Cardiac fibroblast (primary cell): ENCODE measurements around the gene TAAR5.
"Not testable (repeated sequence)": the region's sequence is repeated elsewhere in the genome, so short reads cannot be mapped to it uniquely, and the experiment has no call there.

Source experiments
- DNase-seq, 2 donors: peaks; one replicate each; pipeline versions ENCODE4 v3.0.0 to v3.0.0-alpha.2; 2010; ENCODE audit warnings: low read depth in 2 of 2
- H3K4me3 ChIP-seq, 2 donors: replicated peaks in 1 of 2; 1 replicate in 1 of 2; 2 replicates in 1 of 2; pipeline ENCODE4 v1.5.1; 2011; ENCODE audit warnings: low read depth in 2 of 2, low read length in 2 of 2, mild to moderate bottlenecking in 2 of 2, moderate library complexity in 1 of 2
- TF ChIP-seq, protein P1 (sequence below): IDR thresholded peaks from one replicate; pipeline ENCODE4 v1.5.1; 2011; ENCODE audit warnings: low read depth, mild to moderate bottlenecking, low read length, inconsistent platforms

The TAAR5 gene

GRCh38 chr6:132570221-132570777, 19.2 kb downstream of the TAAR5 start, which contains the start of gene TAAR6:
Gene TAAR6 (plus strand): TSS chr6:132570322. CDS start chr6:132570322, 0 bp downstream.
- no peak within 1 kb of the TSS for H3K4me3 ChIP-seq
- TF ChIP-seq, protein P1, sequence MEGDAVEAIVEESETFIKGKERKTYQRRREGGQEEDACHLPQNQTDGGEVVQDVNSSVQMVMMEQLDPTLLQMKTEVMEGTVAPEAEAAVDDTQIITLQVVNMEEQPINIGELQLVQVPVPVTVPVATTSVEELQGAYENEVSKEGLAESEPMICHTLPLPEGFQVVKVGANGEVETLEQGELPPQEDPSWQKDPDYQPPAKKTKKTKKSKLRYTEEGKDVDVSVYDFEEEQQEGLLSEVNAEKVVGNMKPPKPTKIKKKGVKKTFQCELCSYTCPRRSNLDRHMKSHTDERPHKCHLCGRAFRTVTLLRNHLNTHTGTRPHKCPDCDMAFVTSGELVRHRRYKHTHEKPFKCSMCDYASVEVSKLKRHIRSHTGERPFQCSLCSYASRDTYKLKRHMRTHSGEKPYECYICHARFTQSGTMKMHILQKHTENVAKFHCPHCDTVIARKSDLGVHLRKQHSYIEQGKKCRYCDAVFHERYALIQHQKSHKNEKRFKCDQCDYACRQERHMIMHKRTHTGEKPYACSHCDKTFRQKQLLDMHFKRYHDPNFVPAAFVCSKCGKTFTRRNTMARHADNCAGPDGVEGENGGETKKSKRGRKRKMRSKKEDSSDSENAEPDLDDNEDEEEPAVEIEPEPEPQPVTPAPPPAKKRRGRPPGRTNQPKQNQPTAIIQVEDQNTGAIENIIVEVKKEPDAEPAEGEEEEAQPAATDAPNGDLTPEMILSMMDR: no peak
- no peak for DNase-seq

GRCh38 chr6:132569170-132569569, 20.4 kb downstream of the TAAR5 start:
- TF ChIP-seq, protein P1: no peak
- DNase-seq: no peak
- H3K4me3 ChIP-seq: no peak overlapping the region

DNA sequence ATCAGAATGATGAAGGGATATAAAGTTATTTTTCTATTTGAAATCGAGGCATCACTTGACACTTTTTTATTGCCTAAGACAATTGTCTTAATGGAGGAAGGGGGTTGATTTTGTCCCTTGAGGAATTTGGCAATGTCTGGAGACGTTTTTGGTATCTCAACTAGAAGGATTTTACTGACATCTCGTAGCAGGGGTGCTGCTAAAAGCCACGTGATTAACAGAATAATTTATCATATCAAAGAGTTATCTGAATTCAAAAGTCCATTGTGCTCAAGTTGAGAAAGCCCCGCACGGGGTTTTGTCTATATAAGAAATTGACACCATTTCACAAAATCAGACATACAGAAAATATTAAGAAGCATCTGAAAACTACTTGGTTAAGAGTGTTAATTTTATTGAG, 20.9 kb downstream of the TAAR5 start:
- TF ChIP-seq, protein P1: no peak
- DNase-seq: no peak
- no peak overlapping the region for H3K4me3 ChIP-seq

GRCh38 chr6:132567566-132567965, 22.0 kb downstream of the TAAR5 start:
- DNase-seq: no peak
- TF ChIP-seq, protein P1: no peak
- no peak overlapping the region for H3K4me3 ChIP-seq

- no peak for DNase-seq
- H3K4me3 ChIP-seq: no peak overlapping the region
- TF ChIP-seq, protein P1: no peak
Measured at GRCh38 chr6:132566404-132566803, 23.1 kb downstream of the TAAR5 start.

DNA sequence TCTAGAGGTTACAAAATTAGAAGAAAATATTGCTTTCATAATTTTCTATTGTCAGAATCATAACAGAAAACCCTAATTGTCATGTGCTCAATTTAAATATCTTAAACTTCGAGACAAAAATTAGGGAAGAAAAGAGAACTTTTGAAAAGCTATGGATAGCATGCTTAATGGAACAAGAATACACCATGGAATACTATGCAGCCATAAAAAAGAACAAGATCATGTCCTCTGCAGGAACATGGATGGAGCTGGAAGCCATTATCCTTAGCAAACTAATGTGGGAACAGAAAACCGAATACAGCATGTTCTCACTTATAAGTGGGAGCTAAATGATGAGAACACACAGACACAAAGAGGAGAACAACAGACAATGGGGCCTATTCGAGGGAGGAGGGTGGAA, 29.5 kb downstream of the TAAR5 start:
- H3K4me3 ChIP-seq, DNase-seq: not testable (repeated sequence)

DNA sequence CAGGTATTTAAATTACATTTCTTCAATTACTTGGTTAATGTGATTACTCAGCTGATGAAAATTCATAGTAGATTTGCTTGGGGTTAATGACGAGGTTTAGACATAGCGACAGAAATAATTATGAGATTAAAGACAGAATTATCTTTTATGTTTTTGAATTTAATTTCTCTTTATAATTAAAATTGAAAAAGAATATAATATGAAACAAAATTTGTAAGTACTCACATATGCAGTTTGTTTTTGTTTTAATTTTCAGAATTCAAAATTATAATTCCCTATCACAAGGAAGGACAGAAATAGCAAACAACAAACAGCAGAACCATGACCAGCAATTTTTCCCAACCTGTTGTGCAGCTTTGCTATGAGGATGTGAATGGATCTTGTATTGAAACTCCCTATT, 37.2 kb downstream of the TAAR5 start, which contains the start of gene TAAR8:
TSS of gene TAAR8 (plus strand) at position 301 of the 400 bp plus-strand sequence. CDS start at position 322, 21 bp downstream.
- TF ChIP-seq, protein P1: no peak
- DNase-seq: no peak
- no peak within 1 kb of the TSS for H3K4me3 ChIP-seq
